ENCODE measurements around the gene SERPINA9.
"Not testable (repeated sequence)": the region's sequence is repeated elsewhere in the genome, so short reads cannot be mapped to it uniquely, and the experiment has no call there.

The SERPINA9 gene

DNA sequence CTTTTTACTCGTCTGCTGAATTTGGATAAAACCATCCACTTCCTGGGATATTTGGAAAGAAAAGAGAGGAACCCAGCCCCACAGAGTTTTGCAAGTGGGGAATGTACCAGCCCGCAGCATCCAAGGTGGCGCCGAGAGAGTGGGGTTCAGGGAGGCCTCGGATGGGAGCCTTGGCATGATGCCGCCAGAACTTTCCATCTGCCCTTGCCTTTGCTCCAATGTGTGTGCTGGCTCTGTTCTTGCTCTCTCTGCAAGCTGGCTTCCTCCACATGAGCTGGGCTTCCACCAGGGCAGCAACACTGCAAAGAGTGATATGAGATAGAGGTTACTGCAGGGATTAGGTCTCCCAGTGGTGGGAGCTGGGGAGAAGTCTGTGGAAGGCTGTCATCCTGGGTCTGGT is 39.9 kb upstream of the SERPINA9 start:
- no peak for DNase-seq (ENCODE audit: low read depth, low spot score)
- no peaks in the 10 kb centered on the region for H3K9me3 ChIP-seq (ENCODE audit: insufficient read depth, low read length)
- no peak overlapping the region for H3K9ac ChIP-seq (ENCODE audit: insufficient read length, low read depth)
- no peaks in the 10 kb centered on the region for H3K36me3 ChIP-seq (ENCODE audit: insufficient read depth, insufficient read length, low read length)
- no peak overlapping the region for H3K4me3 ChIP-seq (ENCODE audit: insufficient read length, low read depth)
- TF ChIP-seq ZNF274 (IDR thresholded peaks at IDR 0.05; ENCODE audit: low read depth, low read length) (no peak), SUZ12 (IDR thresholded peaks at IDR 0.05; ENCODE audit: extremely low read depth, insufficient read depth, insufficient read length) (no peak), YY1 (IDR thresholded peaks at IDR 0.05; ENCODE audit: insufficient read depth, insufficient read length) (no peak)
- H3K27me3 ChIP-seq (ENCODE audit: insufficient read depth, insufficient read length), result no peaks in the 10 kb centered on the region
- H3K4me1 ChIP-seq (ENCODE audit: insufficient read depth, insufficient read length), result peaks cover 3% of the 10 kb centered on the region

DNA sequence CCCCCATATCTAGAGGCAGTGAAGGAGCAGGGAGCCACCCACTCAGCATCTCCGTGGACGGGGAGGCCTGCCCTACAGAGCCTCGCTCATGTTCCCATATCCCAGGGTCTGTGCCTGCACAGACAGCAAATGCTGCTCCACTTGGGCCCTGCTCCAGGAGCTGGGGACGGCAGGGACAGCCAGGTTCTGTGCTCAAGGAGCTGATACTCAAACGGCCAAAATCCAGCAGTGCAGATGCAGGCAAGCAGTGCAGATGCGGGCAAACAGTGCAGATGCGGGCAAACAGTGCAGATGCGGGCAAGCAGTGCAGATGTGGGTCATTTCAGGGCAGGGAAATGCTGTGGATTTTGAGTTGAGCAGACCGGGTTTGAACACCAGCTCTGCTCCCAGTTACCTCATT is 39.4 kb upstream of the SERPINA9 start:
- H3K27me3 ChIP-seq (ENCODE audit: insufficient read depth, insufficient read length), result no peaks in the 10 kb centered on the region
- H3K4me1 ChIP-seq (ENCODE audit: insufficient read depth, insufficient read length), result peaks cover 3% of the 10 kb centered on the region
- H3K9me3 ChIP-seq (ENCODE audit: insufficient read depth, low read length), result no peaks in the 10 kb centered on the region
- H3K4me3 ChIP-seq (ENCODE audit: insufficient read length, low read depth), result no peak overlapping the region
- no peak overlapping the region for H3K9ac ChIP-seq (ENCODE audit: insufficient read length, low read depth)
- no peak for TF ChIP-seq SUZ12 (IDR thresholded peaks at IDR 0.05; ENCODE audit: extremely low read depth, insufficient read depth, insufficient read length)
- no peak for TF ChIP-seq ZNF274 (IDR thresholded peaks at IDR 0.05; ENCODE audit: low read depth, low read length)
- no peak for TF ChIP-seq YY1 (IDR thresholded peaks at IDR 0.05; ENCODE audit: insufficient read depth, insufficient read length)
- no peak for DNase-seq (ENCODE audit: low read depth, low spot score)
- H3K36me3 ChIP-seq (ENCODE audit: insufficient read depth, insufficient read length, low read length), result no peaks in the 10 kb centered on the region

- Histone ChIP-seq H3K4me1 (ENCODE audit: insufficient read depth, insufficient read length) (peaks cover 3% of the 10 kb centered on the region), H3K27me3 (ENCODE audit: insufficient read depth, insufficient read length) (no peaks in the 10 kb centered on the region), H3K36me3 (ENCODE audit: insufficient read depth, insufficient read length, low read length) (no peaks in the 10 kb centered on the region), H3K9ac (ENCODE audit: insufficient read length, low read depth) (no peak overlapping the region), H3K9me3 (ENCODE audit: insufficient read depth, low read length) (no peaks in the 10 kb centered on the region), H3K4me3 (ENCODE audit: insufficient read length, low read depth) (no peak overlapping the region)
- TF ChIP-seq YY1 (IDR thresholded peaks at IDR 0.05; ENCODE audit: insufficient read depth, insufficient read length), result no peak
- no peak for TF ChIP-seq ZNF274 (IDR thresholded peaks at IDR 0.05; ENCODE audit: low read depth, low read length)
- TF ChIP-seq SUZ12 (IDR thresholded peaks at IDR 0.05; ENCODE audit: extremely low read depth, insufficient read depth, insufficient read length), result no peak
- DNase-seq (ENCODE audit: low read depth, low spot score), result no peak
Measured at GRCh38 chr14:94514351-94514750, 38.4 kb upstream of the SERPINA9 start.

- not testable (repeated sequence) for H3K9ac ChIP-seq (ENCODE audit: insufficient read length, low read depth); H3K9me3 ChIP-seq (ENCODE audit: insufficient read depth, low read length); H3K4me3 ChIP-seq (ENCODE audit: insufficient read length, low read depth); H3K4me1 ChIP-seq (ENCODE audit: insufficient read depth, insufficient read length); H3K36me3 ChIP-seq (ENCODE audit: insufficient read depth, insufficient read length, low read length); H3K27me3 ChIP-seq (ENCODE audit: insufficient read depth, insufficient read length); DNase-seq (ENCODE audit: low read depth, low spot score)
Measured at GRCh38 chr14:94510481-94510880, 34.5 kb upstream of the SERPINA9 start.

GRCh38 chr14:94509356-94509755 is 33.4 kb upstream of the SERPINA9 start, which contains the start of gene SERPINA12:
Gene SERPINA12, minus strand, starts transcription at chr14:94509469. Its CDS starts 11,072 bp downstream, at chr14:94498397.
- H3K9me3 ChIP-seq (ENCODE audit: insufficient read depth, low read length), result no peaks in the 10 kb centered on the region
- H3K4me1 ChIP-seq (ENCODE audit: insufficient read depth, insufficient read length), result no peaks in the 10 kb centered on the region
- no peak within 1 kb of the TSS for H3K9ac ChIP-seq (ENCODE audit: insufficient read length, low read depth)
- no peak for DNase-seq (ENCODE audit: low read depth, low spot score)
- H3K36me3 ChIP-seq (ENCODE audit: insufficient read depth, insufficient read length, low read length), result no peaks in the 10 kb centered on the region
- H3K4me3 ChIP-seq (ENCODE audit: insufficient read length, low read depth), result no peak within 1 kb of the TSS
- no peaks in the 10 kb centered on the region for H3K27me3 ChIP-seq (ENCODE audit: insufficient read depth, insufficient read length)
- TF ChIP-seq SUZ12 (IDR thresholded peaks at IDR 0.05; ENCODE audit: extremely low read depth, insufficient read depth, insufficient read length) (no peak), YY1 (IDR thresholded peaks at IDR 0.05; ENCODE audit: insufficient read depth, insufficient read length) (no peak), ZNF274 (IDR thresholded peaks at IDR 0.05; ENCODE audit: low read depth, low read length) (no peak)

DNA sequence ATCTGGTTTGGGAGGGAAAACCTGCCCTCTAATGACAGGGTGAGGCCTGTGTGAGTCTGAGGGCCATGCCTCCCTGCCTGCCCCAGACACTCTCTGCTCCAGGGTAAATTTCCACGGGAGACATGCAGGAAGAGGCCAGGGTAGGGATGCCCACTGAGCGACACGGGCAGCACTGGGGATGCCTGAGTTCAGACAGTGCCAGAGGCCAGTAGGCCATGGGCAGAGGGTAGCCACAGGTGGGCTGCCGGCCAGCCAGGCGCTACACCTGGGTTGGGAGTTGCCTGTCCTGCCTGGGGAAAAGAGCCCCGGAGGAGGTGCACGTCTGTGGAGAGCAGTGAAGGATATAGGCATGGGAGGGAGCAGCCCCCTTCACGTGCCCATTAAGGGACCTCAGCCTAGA is 29.6 kb upstream of the SERPINA9 start:
- H3K9me3 ChIP-seq (ENCODE audit: insufficient read depth, low read length), result no peaks in the 10 kb centered on the region
- H3K27me3 ChIP-seq (ENCODE audit: insufficient read depth, insufficient read length), result no peaks in the 10 kb centered on the region
- no peak for DNase-seq (ENCODE audit: low read depth, low spot score)
- H3K4me3 ChIP-seq (ENCODE audit: insufficient read length, low read depth), result no peak overlapping the region
- no peaks in the 10 kb centered on the region for H3K4me1 ChIP-seq (ENCODE audit: insufficient read depth, insufficient read length)
- no peak overlapping the region for H3K9ac ChIP-seq (ENCODE audit: insufficient read length, low read depth)
- H3K36me3 ChIP-seq (ENCODE audit: insufficient read depth, insufficient read length, low read length), result no peaks in the 10 kb centered on the region
- TF ChIP-seq YY1 (IDR thresholded peaks at IDR 0.05; ENCODE audit: insufficient read depth, insufficient read length) (no peak), SUZ12 (IDR thresholded peaks at IDR 0.05; ENCODE audit: extremely low read depth, insufficient read depth, insufficient read length) (no peak), ZNF274 (IDR thresholded peaks at IDR 0.05; ENCODE audit: low read depth, low read length) (no peak)

- H3K4me3 ChIP-seq (ENCODE audit: insufficient read length, low read depth), result no peak overlapping the region
- TF ChIP-seq YY1 (IDR thresholded peaks at IDR 0.05; ENCODE audit: insufficient read depth, insufficient read length) (no peak), SUZ12 (IDR thresholded peaks at IDR 0.05; ENCODE audit: extremely low read depth, insufficient read depth, insufficient read length) (no peak), ZNF274 (IDR thresholded peaks at IDR 0.05; ENCODE audit: low read depth, low read length) (no peak)
- H3K9me3 ChIP-seq (ENCODE audit: insufficient read depth, low read length), result no peaks in the 10 kb centered on the region
- H3K9ac ChIP-seq (ENCODE audit: insufficient read length, low read depth), result no peak overlapping the region
- no peak for DNase-seq (ENCODE audit: low read depth, low spot score)
- H3K27me3 ChIP-seq (ENCODE audit: insufficient read depth, insufficient read length), result no peaks in the 10 kb centered on the region
- H3K4me1 ChIP-seq (ENCODE audit: insufficient read depth, insufficient read length), result no peaks in the 10 kb centered on the region
- no peaks in the 10 kb centered on the region for H3K36me3 ChIP-seq (ENCODE audit: insufficient read depth, insufficient read length, low read length)
Measured at GRCh38 chr14:94505206-94505605, 29.2 kb upstream of the SERPINA9 start.
